ENCODE results near the gene NPTXR. TPM values are rescaled to one million over a fixed set of nuclear protein-coding genes. Genes with fewer than 3 reads are reported as not detected.

NPTXR gene
- total RNA-seq, 1 experiment from 2014 or later, result 12.8 TPM

GRCh38 chr22:38874529-38875222, 30.8 kb upstream of the NPTXR start:
- no peak for DNase-seq (ENCODE audit: low read depth, low spot score)
- Histone ChIP-seq H3K9ac (ENCODE audit: low read length) (no peak overlapping the region), H3K9me3 (ENCODE audit: control insufficient read depth in 1 of 2, insufficient read depth in 1 of 2, low read depth in 1 of 2, low read length in 2 of 2) (no peaks in the 10 kb centered on the region), H3K27ac (ENCODE audit: low read depth, low read length) (no peak overlapping the region), H3K36me3 (ENCODE audit: control insufficient read depth in 1 of 2, insufficient read depth in 2 of 2, low read length in 2 of 2) (peaks cover 0 to 5% of the 10 kb centered on the region in 2 experiments; a peak in 3 of 4 replicates), H3K4me2 (ENCODE audit: low read length) (no peak overlapping the region), H3K4me3 (replicated peaks in 1 of 2; ENCODE audit: low read depth in 1 of 2, low read length in 2 of 2) (no peak overlapping the region), H4K20me1 (ENCODE audit: insufficient read depth) (no peaks in the 10 kb centered on the region), H3K9me2 (ENCODE audit: insufficient read depth) (no peaks in the 10 kb centered on the region), H3K79me2 (ENCODE audit: insufficient read depth, low read length) (peaks cover 20% of the 10 kb centered on the region), H2AFZ (ENCODE audit: low read depth, low read length, poor library complexity, severe bottlenecking) (no peak overlapping the region), H3K27me3 (ENCODE audit: insufficient read depth, low read length) (no peaks in the 10 kb centered on the region), H3K4me1 (ENCODE audit: control insufficient read depth in 1 of 2, insufficient read depth in 2 of 2, low read length in 2 of 2) (peaks cover 7 to 34% of the 10 kb centered on the region in 2 experiments)
- intact Hi-C loops (cut with micrococcal nuclease), result loop anchor here (5.0 kb wide), 1 partner anchor 433 kb away; no protein-coding TSS in a partner anchor
- no TSS peak for BruUV-seq (replicated peaks)
- TF ChIP-seq TCF7L2 (IDR thresholded peaks at IDR 0.05; ENCODE audit: borderline replicate concordance, extremely low read depth, insufficient read depth, insufficient read length), result no peak
- no peak for TF ChIP-seq REST (IDR thresholded peaks at IDR 0.05; ENCODE audit: low read depth)
- no peak for TF ChIP-seq ZFX (IDR thresholded peaks at IDR 0.05)
- TF ChIP-seq YY1 (IDR thresholded peaks at IDR 0.05; ENCODE audit: extremely low read depth, insufficient replicate concordance, low read depth, low read length), result no peak
- TF ChIP-seq SIN3A (IDR thresholded peaks at IDR 0.05; ENCODE audit: low read depth), result no peak
- TF ChIP-seq CBX3 (IDR thresholded peaks at IDR 0.05; ENCODE audit: low read depth), result no peak
- TF ChIP-seq POLR2A (IDR thresholded peaks at IDR 0.05; ENCODE audit: borderline replicate concordance, extremely low read depth, insufficient read depth, insufficient read length), result no peak
- RAD21 ChIA-PET (ENCODE audit: low non-redundant PET in 1 of 2, low total read pairs in 2 of 2, uncharacterized antibody in 2 of 2, unreplicated experiment in 2 of 2), result interaction anchor here in 1 of 2 experiments (0.6 kb wide), 1 partner anchor 53 kb away, joined by 3 read pairs; no protein-coding TSS in a partner anchor
- CTCF ChIA-PET, result interaction anchor here (0.7 to 1.5 kb wide), 3 partner anchors 50 to 129 kb away, joined by 3 to 6 read pairs (median 3); no protein-coding TSS in a partner anchor
- POLR2A ChIA-PET, result no interaction called here
- no peak for ATAC-seq

Measured in HCT116 (cell line).